LoVo (cell line): ENCODE measurements around the gene MGARP.

ENCODE experiments used
- DNase-seq: peaks from one replicate; pipeline ENCODE4 v3.0.0-alpha.2; 2016; ENCODE audit warnings: low spot score

Gene MGARP

DNA sequence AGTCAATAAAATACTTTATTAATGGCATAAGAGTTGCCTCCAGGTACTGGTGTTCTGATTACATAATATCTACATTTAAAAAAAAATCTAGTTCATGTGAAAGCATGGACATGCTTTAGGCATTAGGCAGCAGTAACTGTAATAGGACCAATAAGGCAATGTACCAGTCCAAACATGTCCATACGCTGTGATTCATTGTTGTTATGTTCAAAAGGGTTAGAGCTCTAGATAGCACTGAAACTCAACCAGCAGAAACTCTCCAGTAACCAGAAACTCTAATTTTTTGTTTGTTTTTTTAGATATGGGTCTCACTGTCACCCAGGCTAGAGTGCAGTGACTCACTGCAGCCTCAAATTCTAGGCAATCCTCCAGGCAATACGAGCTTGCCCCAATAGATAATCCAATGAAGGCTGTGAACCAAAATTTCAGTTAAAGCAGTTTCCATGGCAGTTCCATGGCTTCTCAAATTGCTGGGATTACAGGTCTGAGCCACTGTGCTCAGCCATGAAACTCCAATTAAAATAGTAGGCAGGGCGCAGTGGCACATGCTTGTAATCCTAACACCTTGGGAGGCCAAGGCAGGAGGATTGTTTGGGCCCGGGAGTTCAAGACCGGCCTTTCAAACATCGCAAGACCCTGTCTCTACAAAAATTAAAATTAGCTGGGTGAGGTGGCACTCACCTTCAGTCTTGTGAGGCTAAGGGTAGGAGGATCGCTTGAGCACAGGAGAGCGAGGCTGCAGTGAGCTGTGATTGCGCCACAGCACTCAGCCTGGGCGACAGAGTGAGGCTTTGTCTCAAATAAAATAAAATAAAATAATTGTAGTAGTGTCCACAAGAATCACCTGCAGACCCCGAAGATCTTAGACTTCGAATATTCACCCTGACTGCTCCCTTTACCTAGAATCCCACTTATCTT lies 36.3 kb downstream of the MGARP start:
- DNase-seq, result peak; percentile 7

DNA sequence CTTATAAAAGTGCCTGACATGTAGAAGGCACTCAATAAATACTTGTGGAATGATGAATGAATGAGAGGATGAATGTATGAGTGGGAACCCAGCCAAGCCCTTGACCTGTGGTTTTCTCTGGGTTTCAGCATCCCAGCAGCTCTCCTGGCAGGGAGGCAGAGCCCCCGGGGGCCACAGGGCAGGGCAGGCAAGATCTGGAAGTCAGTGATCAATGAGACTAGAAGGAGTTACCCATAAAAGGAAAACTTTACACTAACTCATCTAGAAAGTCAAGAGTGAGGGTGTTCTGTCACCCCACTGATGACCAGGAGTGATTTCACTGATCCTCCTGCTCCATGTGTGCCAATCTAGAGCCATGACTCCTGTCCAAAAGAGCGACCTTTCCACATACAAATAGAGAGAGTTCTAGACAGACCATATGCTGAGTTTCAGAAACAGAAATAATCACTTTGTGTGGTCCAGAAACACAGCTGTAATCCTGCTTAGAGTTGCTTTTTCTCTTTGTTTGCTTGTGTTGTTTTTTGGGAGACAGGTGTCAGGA lies 37.4 kb downstream of the MGARP start:
- peak; percentile 25 for DNase-seq

DNA sequence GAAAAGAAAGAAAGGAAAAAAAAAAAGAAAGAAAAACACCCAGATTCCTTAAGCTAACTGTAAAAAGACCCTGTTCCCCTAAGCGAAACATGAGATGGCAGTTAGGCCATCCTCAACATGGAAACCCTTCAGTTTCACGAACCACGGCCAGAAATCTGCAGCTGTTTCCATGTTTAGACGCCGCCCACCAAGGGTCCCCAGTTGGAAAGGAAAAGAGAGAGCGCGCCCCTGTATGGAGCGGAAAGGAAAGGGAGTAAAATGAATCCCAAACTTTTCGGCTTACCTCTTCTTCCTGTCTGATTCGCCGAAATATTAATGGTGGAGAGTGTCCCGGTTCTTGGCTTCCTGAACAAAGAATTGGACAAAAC lies 38.3 kb downstream of the MGARP start:
- no peak for DNase-seq

DNA sequence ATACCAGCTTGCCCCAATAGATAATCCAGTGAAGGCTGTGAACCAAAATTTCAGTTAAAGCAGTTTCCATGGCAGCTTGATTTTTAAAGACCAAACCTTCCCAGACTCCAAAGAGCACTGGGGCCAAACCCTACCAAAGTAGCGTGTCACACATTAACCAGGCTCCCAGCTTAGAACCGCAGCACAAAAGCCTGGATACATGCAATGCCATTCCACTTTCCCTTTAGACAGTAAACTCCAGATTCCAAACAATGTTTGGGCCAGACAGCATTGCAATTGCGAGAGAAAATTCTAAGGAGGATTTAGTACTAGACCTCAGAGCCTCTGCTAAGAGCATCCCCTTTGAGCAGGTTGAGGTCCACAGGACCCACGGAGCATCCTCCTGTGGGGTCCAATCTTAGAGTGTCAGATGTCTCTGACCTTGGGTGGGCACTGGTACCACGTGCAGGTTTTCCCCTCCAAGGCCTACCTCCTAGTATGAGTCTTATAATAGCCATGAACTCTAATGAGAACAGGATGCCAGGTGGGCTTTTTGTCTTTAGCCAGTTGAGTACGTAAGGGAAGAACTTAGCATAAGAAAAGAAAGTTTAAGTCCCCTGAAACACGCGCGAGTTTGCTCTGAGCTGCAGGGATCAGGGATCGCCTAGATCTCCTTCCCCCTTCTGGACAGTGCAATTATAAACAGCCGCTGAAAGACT lies 38.8 kb downstream of the MGARP start:
- no peak for DNase-seq

DNA sequence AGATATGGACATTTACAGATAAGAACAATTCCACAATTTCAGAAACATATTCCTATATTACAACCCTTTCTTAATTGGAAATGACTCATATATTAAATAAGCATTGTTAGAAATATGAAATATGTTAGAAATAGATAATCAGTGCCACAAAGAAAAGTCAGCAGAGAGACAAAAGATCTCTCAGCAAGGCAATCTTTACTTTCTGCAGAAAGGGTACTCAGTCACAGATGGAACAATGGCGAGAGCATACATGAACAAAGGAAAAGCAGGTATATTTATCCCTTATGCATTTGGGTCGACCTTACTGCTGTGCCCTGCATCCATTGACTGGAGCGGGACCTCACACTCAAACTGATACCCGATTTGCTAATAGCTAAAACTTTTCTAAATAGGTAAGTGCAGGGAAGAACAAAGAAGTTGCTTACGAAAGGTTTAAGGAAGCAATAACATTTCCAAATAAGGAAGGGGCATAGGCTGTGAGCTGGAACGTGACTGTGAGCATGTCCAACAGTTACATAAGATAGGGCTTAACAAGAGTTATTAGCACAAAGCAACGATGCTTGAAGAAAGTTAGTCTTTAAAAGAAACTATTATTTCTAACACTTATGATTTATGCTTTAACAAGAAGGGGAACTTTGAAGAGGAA lies 40.8 kb downstream of the MGARP start:
- no peak for DNase-seq

DNA sequence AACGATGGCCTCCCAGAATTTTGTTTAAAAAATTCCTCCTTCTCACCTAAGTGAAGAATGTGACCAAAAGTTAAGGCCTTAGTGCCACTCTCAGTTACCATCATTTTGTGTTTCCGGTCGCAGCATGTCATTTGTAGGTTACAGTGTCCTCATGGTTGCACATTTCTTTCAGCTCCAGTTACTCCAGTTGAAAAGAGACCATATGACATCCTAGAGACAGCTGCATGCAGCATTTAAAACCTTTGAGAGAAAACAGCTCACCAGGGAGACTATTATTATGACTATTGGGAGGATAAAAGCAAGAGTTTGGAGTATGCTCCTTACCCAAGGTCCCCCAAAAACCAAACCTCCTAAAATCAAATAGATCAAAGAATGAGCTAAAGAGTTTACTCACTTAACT lies 45.8 kb downstream of the MGARP start:
- DNase-seq, result no peak

DNA sequence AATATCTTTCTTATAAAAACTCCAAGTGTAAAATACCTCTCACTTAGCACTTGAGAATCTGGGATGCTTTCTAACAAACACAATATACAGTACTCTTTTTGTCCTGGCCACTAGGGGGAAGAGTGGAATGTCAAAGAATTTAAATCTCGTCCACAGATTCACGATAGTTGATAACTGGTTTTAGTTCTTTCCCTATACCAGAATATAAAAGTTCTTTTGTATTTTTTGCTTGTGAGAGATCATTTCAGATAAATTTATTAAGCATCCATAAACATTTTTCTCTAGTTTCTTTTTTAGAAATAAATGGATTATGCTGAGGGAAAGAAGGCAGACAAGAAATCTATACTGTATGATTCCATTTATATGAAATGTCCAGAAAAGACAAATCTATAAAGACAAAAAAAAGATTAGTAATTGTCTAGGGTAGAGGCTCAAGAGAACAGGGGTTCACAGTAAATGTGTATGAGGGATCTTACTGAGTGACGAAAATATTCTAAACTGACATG lies 50.4 kb downstream of the MGARP start:
- DNase-seq, result peak; percentile 72

DNA sequence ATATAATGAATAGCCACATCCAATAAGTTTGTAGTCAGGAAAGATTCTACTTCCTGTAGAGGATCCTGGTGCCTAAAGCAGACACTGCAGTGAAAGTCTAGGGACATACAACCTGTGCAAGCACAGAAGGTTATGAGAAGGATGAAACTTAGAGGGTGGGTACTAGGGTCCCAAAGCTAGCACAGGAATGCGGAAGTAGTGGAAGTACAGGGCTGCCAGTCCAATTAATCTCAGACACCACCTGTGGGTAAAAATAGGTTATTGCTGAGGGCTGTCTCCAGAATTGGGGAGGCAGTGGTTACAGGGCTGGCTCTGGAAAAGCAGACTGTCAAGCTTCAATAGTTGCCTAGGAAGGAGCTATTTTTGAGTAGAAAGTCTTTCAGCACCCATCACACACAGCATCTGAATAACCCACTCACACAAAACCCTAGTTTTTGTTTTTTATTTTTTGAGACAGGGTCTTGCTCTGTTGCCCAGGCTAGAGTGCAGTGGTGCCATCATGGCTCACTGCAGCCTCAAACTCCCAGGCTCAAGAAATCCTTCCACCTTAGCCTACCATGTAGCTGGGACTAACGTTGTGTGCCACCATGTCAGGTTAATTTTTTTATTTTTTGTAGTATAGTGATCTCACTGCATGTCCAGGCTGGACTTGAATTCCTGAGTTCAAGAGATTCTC lies 52.2 kb downstream of the MGARP start:
- DNase-seq, result no peak

DNA sequence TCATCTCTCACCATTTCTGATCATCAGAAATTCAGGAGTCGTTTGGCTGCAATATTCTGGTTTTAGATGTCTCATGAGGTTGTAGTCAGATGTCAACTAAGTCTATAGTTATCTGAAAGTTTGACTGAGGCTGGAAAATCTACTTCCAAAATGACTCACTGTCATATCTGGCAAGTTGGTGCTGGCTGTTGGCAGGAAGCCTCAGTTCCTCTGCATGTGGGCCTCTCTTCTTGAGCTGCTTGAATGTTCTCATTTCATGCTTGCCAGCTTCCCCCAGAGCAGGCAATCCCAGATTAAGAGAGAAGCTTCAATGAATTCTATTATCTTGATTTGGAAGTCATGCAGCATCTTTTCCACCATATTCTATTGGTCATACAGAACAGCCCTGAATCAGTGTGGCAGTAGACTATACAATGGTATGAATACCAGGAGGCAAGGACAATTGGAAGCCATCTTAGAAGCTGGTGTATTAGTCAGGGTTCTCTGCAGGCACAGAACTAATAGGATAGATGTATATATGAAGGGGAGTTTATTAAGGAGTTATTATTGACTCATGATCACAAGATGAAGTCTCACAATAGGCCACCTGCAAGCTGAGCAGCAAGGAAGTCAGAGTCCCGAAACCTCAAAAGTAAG lies 56.2 kb downstream of the MGARP start:
- no peak for DNase-seq

DNA sequence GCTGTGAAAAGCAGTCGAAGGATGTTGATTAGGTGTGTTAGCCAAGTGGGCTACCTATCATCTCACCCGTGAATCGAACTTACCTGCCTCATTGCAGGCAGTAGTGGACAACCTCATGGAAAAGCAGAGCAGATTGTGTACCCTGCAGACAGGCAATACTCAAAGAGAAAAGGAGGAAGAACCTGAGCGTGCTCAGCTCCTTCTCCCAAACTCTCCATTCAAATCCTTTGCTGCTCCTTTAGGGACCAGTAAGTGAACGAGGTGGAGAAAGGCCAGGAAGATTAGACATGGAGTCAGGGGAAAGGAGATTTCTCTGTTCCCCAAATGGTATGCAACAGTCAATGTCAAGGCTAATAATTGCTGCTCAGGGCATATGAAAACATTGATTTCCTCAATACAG lies 57.8 kb downstream of the MGARP start:
- no peak for DNase-seq

DNA sequence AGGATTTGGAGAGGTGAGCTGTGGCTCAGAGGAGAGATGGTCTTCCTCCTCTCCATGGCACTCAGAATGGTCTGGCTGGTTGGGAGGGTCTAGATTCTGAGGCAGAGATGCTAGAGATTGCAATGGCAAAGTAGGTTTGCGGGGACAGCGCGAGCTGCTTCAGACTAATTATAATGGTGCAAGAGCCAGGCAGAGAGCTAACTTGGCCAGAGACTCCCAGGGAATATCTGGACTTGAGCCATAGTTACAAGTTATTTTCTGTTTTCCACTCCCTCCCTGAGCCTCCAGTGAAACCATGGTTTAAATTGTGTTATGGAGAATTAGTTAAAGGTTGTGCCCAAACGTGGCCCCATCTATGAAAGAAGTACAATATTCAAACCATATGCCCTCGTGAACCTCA lies 58.3 kb downstream of the MGARP start:
- no peak for DNase-seq

DNA sequence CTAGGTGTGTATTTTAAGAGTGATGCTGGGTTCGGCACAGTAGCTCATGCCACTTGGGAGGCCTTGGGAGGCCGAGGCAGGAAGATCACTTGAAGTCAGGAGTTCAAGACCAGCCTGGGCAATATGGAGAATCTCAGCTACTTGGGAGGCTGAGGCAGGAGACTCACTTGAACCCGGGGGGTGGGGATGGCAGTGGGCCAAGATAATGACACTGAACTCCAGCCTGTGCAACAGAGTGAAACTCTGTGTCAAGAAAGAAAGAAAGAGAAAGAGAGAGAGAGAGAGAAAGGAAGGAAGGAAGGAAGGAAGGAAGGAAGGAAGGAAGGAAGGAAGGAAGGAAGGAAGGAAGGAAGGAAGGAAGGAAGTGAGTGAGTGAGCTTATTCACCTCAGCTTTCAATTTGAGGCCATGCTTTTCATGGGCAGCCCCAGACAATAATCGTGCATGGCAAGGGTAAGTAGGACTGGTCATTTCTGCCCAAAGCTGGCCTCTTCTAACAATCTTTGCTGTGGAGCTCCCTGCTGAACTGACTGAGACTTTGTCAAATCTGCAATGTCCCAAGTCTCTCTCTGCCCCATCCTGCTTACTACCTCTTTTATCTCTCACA lies 60.5 kb downstream of the MGARP start:
- no peak for DNase-seq
